NCI-H1436 (cell line): ENCODE measurements around the gene SPEF1.
"Not testable (repeated sequence)": the region's sequence is repeated elsewhere in the genome, so short reads cannot be mapped to it uniquely, and the experiment has no call there.

Source experiments
- DNase-seq: peaks from one replicate; lab custom pipeline; 2025; lab: John Stamatoyannopoulos, UW

Gene SPEF1

GRCh38 chr20:3808544-3808943 lies 27.3 kb upstream of the SPEF1 start:
- no peak for DNase-seq

GRCh38 chr20:3804781-3805180 lies 23.5 kb upstream of the SPEF1 start:
- DNase-seq: no peak

- DNase-seq: no peak
Observed at GRCh38 chr20:3804254-3804751, 23.1 kb upstream of the SPEF1 start.

GRCh38 chr20:3803854-3804253 lies 22.6 kb upstream of the SPEF1 start:
- DNase-seq: no peak

GRCh38 chr20:3803289-3803688 lies 22.0 kb upstream of the SPEF1 start:
- no peak for DNase-seq

GRCh38 chr20:3802524-3803239 lies 21.4 kb upstream of the SPEF1 start:
- peak; percentile 17 for DNase-seq

- no peak for DNase-seq
Observed at GRCh38 chr20:3801846-3802245, 20.6 kb upstream of the SPEF1 start.

GRCh38 chr20:3801299-3801698 lies 20.1 kb upstream of the SPEF1 start:
- no peak for DNase-seq

GRCh38 chr20:3800878-3801260 lies 19.6 kb upstream of the SPEF1 start:
- DNase-seq: no peak

GRCh38 chr20:3800256-3800877 lies 19.1 kb upstream of the SPEF1 start:
- no peak for DNase-seq

- no peak for DNase-seq
Observed at GRCh38 chr20:3798908-3799248, 17.6 kb upstream of the SPEF1 start.

GRCh38 chr20:3798373-3798768 lies 17.1 kb upstream of the SPEF1 start:
- no peak for DNase-seq

GRCh38 chr20:3797592-3798372 lies 16.5 kb upstream of the SPEF1 start:
- DNase-seq: peak; percentile 48

- DNase-seq: no peak
Observed at GRCh38 chr20:3797226-3797545, 15.9 kb upstream of the SPEF1 start.

GRCh38 chr20:3796477-3797225 lies 15.4 kb upstream of the SPEF1 start:
- DNase-seq: no peak

GRCh38 chr20:3795511-3796468 lies 14.5 kb upstream of the SPEF1 start, which contains the start of gene CDC25B:
Gene CDC25B (plus strand): TSS chr20:3796310. CDS start chr20:3796532, 222 bp downstream.
- peak; percentile 92 for DNase-seq

- DNase-seq: no peak
Observed at GRCh38 chr20:3794701-3795420, 13.6 kb upstream of the SPEF1 start.

GRCh38 chr20:3794168-3794567 lies 12.9 kb upstream of the SPEF1 start:
- DNase-seq: not testable (repeated sequence)

GRCh38 chr20:3789201-3789600 lies 8.0 kb upstream of the SPEF1 start:
- DNase-seq: not testable (repeated sequence)

- peak; percentile 8 for DNase-seq
Observed at GRCh38 chr20:3788685-3789155, 7.5 kb upstream of the SPEF1 start.
